ENCODE measurements around the gene TRIOBP. TPM values are rescaled to one million over a fixed set of nuclear protein-coding genes. Genes with fewer than 3 reads are reported as not detected.

TRIOBP gene
- total RNA-seq, 1 donor from 2014 or later: 33.7 TPM

- peaks cover 4% of the 10 kb centered on the region for H3K27me3 Mint-ChIP-seq (ENCODE audit: unreplicated experiment)
- H3K9me3 Mint-ChIP-seq (ENCODE audit: unreplicated experiment): peaks cover 4% of the 10 kb centered on the region
- H3K27ac Mint-ChIP-seq (ENCODE audit: unreplicated experiment): no peak overlapping the region
- H3K36me3 Mint-ChIP-seq (ENCODE audit: unreplicated experiment): no peaks in the 10 kb centered on the region
- H3K4me1 Mint-ChIP-seq (ENCODE audit: low read depth, unreplicated experiment): no peaks in the 10 kb centered on the region
- no peak for DNase-seq
- no peak overlapping the region for H3K4me3 Mint-ChIP-seq (ENCODE audit: unreplicated experiment)
- no peak for TF ChIP-seq CTCF (IDR thresholded peaks at IDR 0.05; ENCODE audit: partially characterized antibody, unreplicated experiment)
These were observed 12.0 kb downstream of the TRIOBP start for GRCh38 chr22:37708580-37709444.

- no peak for TF ChIP-seq CTCF (IDR thresholded peaks at IDR 0.05; ENCODE audit: partially characterized antibody, unreplicated experiment)
- Mint-ChIP-seq H3K27ac (ENCODE audit: unreplicated experiment) (no peak overlapping the region), H3K27me3 (ENCODE audit: unreplicated experiment) (peaks cover 4% of the 10 kb centered on the region), H3K36me3 (ENCODE audit: unreplicated experiment) (no peaks in the 10 kb centered on the region), H3K4me3 (ENCODE audit: unreplicated experiment) (no peak overlapping the region), H3K9me3 (ENCODE audit: unreplicated experiment) (peaks cover 4% of the 10 kb centered on the region), H3K4me1 (ENCODE audit: low read depth, unreplicated experiment) (no peaks in the 10 kb centered on the region)
- DNase-seq: no peak
These were observed 12.6 kb downstream of the TRIOBP start for GRCh38 chr22:37709445-37709765.

GRCh38 chr22:37710675-37711074 is 13.8 kb downstream of the TRIOBP start:
- no peaks in the 10 kb centered on the region for H3K4me1 Mint-ChIP-seq (ENCODE audit: low read depth, unreplicated experiment)

GRCh38 chr22:37711490-37711889 is 14.6 kb downstream of the TRIOBP start:
- TF ChIP-seq CTCF (IDR thresholded peaks at IDR 0.05; ENCODE audit: partially characterized antibody, unreplicated experiment): no peak

More at GRCh38 chr22:37710675-37711074, 13.8 kb downstream of the TRIOBP start:
- DNase-seq: no peak
- no peaks in the 10 kb centered on the region for H3K36me3 Mint-ChIP-seq (ENCODE audit: unreplicated experiment)
- H3K4me3 Mint-ChIP-seq (ENCODE audit: unreplicated experiment): no peak overlapping the region
- H3K27ac Mint-ChIP-seq (ENCODE audit: unreplicated experiment): no peak overlapping the region
- H3K27me3 Mint-ChIP-seq (ENCODE audit: unreplicated experiment): peaks cover 3% of the 10 kb centered on the region
- TF ChIP-seq CTCF (IDR thresholded peaks at IDR 0.05; ENCODE audit: partially characterized antibody, unreplicated experiment): no peak
- peaks cover 3% of the 10 kb centered on the region for H3K9me3 Mint-ChIP-seq (ENCODE audit: unreplicated experiment)

GRCh38 chr22:37713761-37714160 is 16.9 kb downstream of the TRIOBP start:
- Mint-ChIP-seq H3K36me3 (ENCODE audit: unreplicated experiment) (peaks cover 9% of the 10 kb centered on the region), H3K27me3 (ENCODE audit: unreplicated experiment) (peaks cover 3% of the 10 kb centered on the region), H3K27ac (ENCODE audit: unreplicated experiment) (no peak overlapping the region), H3K9me3 (ENCODE audit: unreplicated experiment) (peaks cover 3% of the 10 kb centered on the region), H3K4me3 (ENCODE audit: unreplicated experiment) (no peak overlapping the region), H3K4me1 (ENCODE audit: low read depth, unreplicated experiment) (no peaks in the 10 kb centered on the region)
- no peak for DNase-seq
- no peak for TF ChIP-seq CTCF (IDR thresholded peaks at IDR 0.05; ENCODE audit: partially characterized antibody, unreplicated experiment)

More at GRCh38 chr22:37711490-37711889, 14.6 kb downstream of the TRIOBP start:
- Mint-ChIP-seq H3K9me3 (ENCODE audit: unreplicated experiment) (peaks cover 2% of the 10 kb centered on the region), H3K4me3 (ENCODE audit: unreplicated experiment) (no peak overlapping the region), H3K4me1 (ENCODE audit: low read depth, unreplicated experiment) (no peaks in the 10 kb centered on the region), H3K27me3 (ENCODE audit: unreplicated experiment) (no peaks in the 10 kb centered on the region), H3K27ac (ENCODE audit: unreplicated experiment) (no peak overlapping the region), H3K36me3 (ENCODE audit: unreplicated experiment) (peaks cover 1% of the 10 kb centered on the region)
- no peak for DNase-seq
